NCI-H1105 (cell line): ENCODE results near the gene SIRT7.

Experiments used
- DNase-seq: peaks from one replicate; lab custom pipeline; 2025; lab: John Stamatoyannopoulos, UW

The SIRT7 gene, protein sequence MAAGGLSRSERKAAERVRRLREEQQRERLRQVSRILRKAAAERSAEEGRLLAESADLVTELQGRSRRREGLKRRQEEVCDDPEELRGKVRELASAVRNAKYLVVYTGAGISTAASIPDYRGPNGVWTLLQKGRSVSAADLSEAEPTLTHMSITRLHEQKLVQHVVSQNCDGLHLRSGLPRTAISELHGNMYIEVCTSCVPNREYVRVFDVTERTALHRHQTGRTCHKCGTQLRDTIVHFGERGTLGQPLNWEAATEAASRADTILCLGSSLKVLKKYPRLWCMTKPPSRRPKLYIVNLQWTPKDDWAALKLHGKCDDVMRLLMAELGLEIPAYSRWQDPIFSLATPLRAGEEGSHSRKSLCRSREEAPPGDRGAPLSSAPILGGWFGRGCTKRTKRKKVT

DNA sequence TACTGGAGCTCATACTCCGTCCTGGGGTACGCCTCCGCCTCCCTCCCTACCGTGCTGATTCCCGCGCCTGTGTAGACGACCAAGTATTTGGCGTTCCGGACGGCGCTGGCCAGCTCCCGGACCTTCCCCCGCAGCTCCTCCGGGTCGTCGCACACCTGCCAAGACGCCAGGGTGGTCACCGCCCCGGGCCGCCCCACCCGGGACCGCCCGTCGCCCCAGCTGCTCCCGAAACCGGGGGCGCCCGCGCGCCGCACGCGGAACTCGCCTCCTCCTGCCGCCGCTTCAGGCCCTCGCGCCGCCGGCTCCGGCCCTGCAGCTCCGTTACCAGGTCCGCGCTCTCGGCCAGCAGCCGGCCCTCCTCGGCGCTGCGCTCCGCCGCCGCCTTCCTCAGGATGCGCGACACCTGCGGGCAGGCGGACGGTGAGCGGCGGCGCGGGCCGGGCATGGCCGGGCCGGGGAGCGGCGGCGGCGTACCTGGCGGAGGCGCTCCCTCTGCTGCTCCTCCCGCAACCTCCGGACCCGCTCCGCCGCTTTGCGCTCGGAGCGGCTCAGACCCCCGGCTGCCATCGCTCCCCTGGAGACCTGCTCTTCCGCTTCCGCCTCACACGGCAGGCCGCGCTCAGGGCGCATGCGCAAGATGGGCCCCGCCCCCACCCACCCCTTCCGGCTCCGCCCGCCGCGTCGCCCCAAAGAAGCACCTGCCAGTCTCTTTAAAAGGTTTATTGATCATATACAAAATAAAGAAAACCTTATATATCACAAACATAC is at the start of gene SIRT7:
TSS of gene SIRT7 (minus strand) at position 612 of the 768 bp plus-strand sequence. CDS start at position 567, 45 bp downstream.
- peak; percentile 47 for DNase-seq

DNA sequence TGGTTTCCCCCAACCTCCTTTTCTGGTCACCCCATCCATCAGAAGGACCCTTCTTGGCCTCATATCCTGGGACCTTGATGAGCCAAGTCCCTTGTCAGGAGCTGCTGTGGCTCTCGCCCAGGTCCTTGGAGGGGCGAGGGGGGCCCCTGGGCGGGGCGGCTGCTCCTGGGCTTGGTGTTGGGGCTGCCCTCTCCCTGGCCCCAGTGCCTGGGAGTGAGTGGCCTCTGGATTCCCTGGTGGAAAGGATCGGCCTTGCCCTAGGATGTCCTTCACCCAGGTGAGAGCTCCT is 49.2 kb upstream of the SIRT7 start:
- DNase-seq: no peak

DNA sequence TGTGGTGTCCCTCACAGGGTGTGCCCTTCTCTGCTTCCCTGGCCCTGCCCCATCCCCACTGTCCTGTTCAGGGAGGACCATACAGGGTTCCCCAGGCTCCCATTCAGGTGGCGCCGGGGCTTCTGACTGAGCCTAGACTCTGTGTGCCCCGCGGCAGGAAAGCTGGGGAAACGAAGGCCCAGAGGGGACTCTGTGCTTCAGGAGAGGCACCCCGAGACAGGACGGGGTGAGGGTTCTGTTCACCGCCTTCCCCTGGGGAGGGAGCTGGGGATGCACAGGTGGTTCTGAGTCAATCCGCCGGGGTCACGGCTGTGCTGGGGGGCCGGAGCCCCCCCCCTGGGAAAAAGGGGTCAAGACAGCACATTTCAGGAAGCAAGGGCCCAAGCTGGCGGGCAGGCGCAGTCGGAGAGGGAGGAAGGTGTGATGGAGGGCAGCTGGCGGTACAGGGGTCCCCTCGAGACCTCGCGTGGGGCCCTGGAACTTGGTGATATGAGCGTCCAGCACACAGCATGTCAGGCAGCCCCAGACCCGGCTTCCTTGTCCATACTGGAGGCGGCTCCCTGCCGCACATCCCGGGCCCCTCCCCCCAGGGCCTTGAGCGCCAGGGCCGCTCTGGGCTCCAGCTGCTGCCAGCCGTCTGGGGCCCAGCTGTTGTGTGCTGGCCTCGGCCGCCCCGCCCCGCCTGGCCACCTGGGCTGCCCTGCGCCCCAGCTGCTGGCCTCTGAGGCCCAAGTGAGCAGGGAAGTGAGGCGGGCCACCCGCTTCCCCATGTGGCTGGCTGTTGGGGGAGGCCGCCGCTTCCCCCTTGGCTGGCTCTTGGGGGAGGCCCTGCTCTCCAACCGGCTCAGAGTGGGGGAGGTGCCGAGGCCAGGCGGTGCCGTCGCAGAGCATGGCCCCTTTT is 48.6 kb upstream of the SIRT7 start:
- DNase-seq: no peak

GRCh38 chr17:81964081-81964849 is 46.3 kb upstream of the SIRT7 start:
- no peak for DNase-seq

DNA sequence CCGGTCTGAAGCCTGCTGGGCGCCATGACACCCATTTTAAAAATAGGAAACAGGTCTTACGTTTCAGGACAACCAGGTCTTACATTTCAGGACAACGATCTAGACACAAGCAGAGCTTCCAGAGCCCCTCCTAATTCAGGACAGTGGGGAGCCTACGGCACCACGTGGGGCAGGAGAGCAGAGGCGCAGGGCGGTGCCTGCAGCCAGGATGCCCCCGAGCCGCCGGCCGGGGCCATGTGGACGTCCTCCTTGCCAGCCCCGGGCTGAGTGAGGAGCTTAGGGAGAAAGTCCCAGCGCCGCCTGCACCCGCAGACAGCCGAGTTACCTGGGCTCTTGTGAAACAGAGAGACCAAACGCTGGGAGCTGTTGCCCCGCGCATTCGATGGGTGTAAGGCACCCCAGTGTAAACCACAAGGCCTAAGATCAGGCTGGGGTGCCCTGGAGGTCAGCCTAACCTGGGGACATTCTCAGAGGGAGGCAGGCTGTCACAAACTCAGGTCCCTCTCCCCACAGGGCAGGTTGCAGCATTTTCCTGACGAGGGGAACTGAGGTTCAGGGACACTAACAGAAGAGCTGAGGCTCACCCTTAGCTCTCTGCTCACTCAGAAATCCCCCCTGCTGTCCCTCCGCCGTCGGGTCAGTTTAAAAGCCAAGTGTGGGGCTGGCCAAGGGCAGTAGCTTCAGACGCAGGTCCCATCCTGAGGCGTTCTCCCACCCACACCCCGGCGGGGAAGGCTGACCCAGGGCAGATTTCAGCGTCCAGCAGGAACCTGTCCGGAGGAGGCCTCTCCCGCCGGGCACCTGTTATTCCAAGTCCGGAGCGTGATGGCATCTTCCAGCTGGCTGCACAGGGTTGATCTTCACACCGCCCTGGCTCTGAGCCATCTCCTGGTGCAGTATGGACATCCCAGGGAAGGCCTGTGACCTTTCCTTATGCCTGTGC is 44.8 kb upstream of the SIRT7 start:
- no peak for DNase-seq

DNA sequence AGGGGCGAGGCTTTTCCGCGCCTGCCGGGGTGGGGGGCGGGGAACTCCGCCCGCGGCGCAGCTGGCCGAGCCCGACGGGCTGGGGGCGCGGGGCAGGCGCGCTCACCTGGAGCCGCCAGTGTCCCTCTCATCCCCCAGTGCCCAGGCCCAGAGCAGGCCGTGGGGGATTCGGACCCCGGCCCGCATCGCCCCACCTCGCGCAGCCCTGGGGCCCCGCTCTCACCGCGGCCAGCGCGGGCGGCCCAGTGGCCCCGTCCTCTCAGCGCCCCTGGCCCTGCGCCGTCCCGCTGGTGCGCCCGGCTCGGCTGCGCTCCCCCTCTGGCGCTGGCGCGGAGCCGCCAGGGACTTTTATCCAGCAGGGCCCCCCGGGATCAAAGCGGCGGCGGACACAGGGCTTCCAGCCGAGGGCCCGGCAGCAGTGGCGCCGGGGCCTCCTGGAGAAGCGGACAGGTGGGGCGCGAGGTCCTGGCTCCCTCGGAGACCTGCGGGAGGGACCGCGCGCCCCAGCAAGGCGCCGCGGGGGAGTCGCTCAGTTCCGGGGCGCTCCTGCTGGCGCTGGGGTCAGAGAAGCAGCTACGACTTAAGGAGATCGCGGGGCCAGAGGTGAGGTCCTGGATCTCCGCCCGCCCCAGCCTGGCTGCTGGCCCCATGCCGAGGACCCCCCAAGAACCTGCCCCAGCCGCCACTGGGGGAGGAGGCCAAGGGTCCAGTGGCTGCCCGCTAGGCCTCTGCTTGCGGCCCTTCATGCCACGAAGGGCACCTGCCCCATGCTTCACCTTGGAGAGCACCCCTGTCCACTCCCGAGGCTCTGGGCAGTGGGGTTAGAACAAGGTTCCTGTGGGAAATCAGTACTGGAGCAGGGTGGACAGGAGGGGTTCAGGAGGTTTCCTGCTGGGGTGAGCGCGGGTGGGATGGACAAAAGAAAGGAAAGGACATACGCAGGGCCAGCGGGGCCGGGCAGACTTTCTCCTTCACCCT is 43.8 kb upstream of the SIRT7 start:
- no peak for DNase-seq

DNA sequence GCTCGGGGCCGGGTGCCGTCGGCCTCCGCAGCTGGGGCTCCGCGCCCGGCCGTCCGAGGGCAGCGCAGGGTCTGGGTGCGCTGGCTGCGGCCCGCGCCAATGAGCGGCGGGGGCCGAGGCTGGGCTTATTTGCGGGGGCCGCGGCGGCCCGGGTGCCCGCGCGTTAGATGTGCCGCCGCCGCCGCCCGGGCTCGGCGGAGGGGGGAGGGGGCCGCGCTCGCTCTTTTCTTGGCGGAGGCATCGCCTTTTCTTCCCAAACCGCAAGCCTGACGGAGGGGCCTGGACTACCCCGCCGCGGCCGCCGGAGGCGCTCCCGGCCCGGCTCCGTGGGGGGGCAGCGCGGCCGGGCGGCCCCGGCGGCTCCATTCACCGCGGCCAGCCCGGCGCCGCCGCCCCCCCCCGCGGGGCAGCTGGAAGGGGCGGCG is 43.1 kb upstream of the SIRT7 start, which contains the start of gene NOTUM:
TSS of gene NOTUM (minus strand) at position 101 of the 425 bp plus-strand sequence. CDS start 278 bp downstream, outside the sequence.
- peak; percentile 13 for DNase-seq

DNA sequence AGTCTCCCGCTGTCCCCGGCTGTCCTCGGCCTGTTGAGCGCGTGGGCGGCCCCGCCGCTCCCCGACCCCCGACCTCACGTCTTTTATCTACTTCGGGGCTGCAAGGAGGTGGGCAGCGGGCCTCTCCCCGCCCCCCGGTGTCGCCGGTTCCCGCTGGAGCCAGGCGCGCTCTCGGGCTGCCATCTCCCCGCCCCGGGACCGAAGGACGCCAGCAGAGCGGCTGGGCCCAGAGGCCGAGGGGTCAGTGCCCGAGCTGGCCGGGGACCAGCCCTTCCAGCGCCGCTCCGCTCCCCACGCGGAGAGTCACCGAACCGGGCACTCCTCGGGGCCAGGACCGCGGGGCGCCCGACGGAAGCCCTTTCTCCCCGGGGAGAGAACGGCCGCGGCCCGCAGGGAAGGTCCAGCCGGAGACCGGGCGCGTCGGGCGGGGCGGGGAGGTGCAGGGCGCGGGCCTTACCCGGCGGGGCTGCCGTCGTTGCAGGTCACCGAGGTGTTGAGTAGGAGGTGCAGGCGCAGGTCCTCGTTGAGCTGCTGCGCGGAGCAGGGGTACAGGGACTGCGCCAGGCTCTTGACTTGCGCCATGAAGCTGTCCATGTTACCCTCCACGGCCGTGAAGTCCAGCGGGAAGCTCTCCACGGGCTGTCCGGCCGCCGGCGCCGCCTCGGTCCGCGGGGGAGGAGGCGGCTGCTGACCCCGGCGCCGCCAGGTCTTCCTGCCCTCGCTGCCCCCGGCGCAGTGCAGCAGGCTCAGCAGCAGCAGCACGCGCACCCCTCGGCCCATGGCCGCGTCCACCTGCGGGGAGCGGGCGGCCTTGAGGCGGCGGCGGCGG is 42.4 kb upstream of the SIRT7 start:
- DNase-seq: no peak

DNA sequence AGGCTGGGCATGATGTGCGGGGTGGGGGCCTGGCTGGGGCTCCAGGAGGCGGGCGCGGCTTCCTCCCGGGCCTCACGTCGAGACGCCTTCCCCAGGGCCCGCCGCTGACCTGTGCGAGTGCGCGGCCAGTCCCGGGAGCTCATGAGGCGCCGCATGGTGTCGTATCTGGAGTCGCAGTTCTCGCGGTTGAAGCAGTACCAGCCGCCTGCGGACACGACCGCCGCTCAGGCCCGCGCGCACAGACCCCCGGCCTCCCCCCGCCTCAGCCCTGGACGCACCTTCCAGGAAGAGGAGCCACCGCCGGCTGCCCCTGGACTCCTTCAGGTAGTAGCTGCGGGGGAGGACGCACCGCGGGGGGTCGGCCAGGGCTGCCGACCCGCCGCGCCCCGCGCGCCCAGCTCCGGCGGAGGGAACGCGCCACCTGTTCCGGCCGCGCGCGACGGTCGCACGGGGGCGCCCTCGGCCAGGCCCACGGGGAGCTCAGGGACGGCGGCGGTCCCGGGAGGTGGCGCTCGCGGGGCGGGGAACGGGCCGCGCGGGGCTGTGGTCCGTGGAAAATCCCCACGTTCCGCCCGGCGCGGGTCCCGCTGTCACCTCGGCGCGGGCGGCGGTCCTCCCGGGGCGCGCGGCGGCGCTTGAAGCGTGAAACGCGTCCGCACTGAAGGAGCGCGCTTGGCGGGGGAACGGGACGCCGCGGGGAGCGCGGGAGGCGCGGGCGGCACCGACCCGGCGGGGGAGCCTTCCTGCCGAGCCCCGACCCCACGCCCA is 41.6 kb upstream of the SIRT7 start:
- peak; percentile 9 for DNase-seq

DNA sequence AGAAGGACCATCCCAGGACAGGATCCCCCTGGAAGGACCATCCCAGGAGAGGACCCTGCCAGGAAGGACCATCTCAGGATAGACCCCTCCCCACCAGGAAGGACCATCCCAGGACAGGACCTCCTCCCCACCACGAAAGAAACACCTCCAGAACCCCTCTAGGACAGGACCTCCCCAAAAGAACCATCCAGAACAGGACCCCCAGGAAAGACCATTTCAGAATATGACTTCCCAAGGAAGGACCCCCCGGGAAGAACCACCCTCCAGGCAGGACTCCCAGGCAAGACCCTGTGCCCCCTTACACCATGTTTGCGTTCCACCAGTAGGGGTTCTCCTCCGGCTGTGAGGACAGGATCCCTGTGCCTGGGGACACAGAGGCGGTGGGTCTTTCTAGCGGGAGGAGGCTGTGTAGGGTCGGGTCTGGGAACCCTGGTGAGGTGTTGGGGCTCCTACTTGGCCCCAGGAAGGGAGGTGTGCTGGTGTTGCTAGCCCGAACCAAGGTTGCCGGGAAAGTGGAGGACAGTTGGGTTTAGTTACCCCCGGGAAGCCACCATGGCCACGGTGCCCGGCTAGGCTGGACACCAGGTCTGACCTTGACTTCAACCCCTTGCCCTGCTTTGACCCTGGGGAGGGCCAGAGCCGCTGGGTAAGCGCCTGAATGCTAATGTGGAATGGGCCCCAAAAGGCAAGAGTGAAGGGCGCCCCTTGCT is 40.8 kb upstream of the SIRT7 start:
- no peak for DNase-seq

- DNase-seq: no peak
Observed at GRCh38 chr17:81957691-81958432, 39.9 kb upstream of the SIRT7 start.

GRCh38 chr17:81956607-81957589 is 38.9 kb upstream of the SIRT7 start:
- no peak for DNase-seq

- DNase-seq: no peak
Observed at GRCh38 chr17:81955756-81956544, 38.0 kb upstream of the SIRT7 start.
